CD4-positive, CD25-positive, alpha-beta regulatory T cell (primary cell): Measurements from ENCODE around the gene CUL7. TPM values are rescaled to one million over a fixed set of nuclear protein-coding genes. Genes with fewer than 3 reads are reported as not detected.
A peak's percentile ranks its signal among the peaks of the same experiment; 100 is the strongest.

Experiments used
- ATAC-seq, 2 donors: fragments of 150-1000 bp; cut with Tn5 transposase; one replicate each; pipeline ENCODE4 v1.10.0; 2021; ENCODE audit warnings: low read depth in 2 of 2, moderate number of reproducible peaks in 2 of 2, moderate library complexity in 1 of 2
- DNase-seq, 3 donors: peaks; one replicate each; pipeline versions ENCODE4 v3.0.0 to v3.0.0-alpha.2; 2012 to 2022; ENCODE audit warnings: mixed read lengths in 1 of 3
- H3K27ac ChIP-seq: one replicate; pipeline ENCODE4 v1.7.0; 2013; ENCODE audit warnings: mild to moderate bottlenecking, low read length; ENCODE audit not compliant: insufficient read depth, poor library complexity, severe bottlenecking
- H3K27me3 ChIP-seq: one replicate; pipeline ENCODE4 v1.7.0; 2013; ENCODE audit warnings: low read length; ENCODE audit not compliant: control insufficient read depth, insufficient read depth
- H3K36me3 ChIP-seq: one replicate; pipeline ENCODE4 v1.7.0; 2013; ENCODE audit warnings: mild to moderate bottlenecking, low read length, moderate library complexity; ENCODE audit not compliant: control insufficient read depth, insufficient read depth
- H3K4me1 ChIP-seq: 2 replicates; pipeline ENCODE4 v1.7.0; 2013; ENCODE audit warnings: mild to moderate bottlenecking, low read length; ENCODE audit not compliant: insufficient read depth, control insufficient read depth, poor library complexity, severe bottlenecking
- H3K4me3 ChIP-seq: one replicate; pipeline ENCODE4 v1.7.0; 2013; ENCODE audit warnings: low read depth, mild to moderate bottlenecking, low read length, moderate library complexity
- H3K9me3 ChIP-seq, 2 experiments: 1 replicate in 1 of 2; 2 replicates in 1 of 2; pipeline ENCODE4 v1.7.0; 2013; ENCODE audit warnings: low read length in 2 of 2, mild to moderate bottlenecking in 1 of 2, moderate library complexity in 1 of 2; ENCODE audit not compliant: control insufficient read depth in 2 of 2
- H3K27ac Mint-ChIP-seq, 3 donors: one replicate each; pipeline ENCODE4 v1.8.0; 2020 to 2022; ENCODE audit warnings: mild to moderate bottlenecking in 3 of 3, mixed read lengths in 3 of 3, moderate library complexity in 2 of 3
- H3K27me3 Mint-ChIP-seq: one replicate; pipeline ENCODE4 v1.8.0; 2022; ENCODE audit warnings: mild to moderate bottlenecking, mixed read lengths
- H3K36me3 Mint-ChIP-seq: one replicate; pipeline ENCODE4 v1.8.0; 2020; ENCODE audit warnings: mixed read lengths
- H3K4me1 Mint-ChIP-seq, 4 donors: one replicate each; pipeline ENCODE4 v1.8.0; 2020 to 2022; ENCODE audit warnings: mixed read lengths in 4 of 4, mild to moderate bottlenecking in 1 of 4
- H3K4me3 Mint-ChIP-seq, 4 donors: one replicate each; pipeline ENCODE4 v1.8.0; 2020 to 2022; ENCODE audit warnings: mild to moderate bottlenecking in 4 of 4, mixed read lengths in 4 of 4, moderate library complexity in 3 of 4
- H3K9me3 Mint-ChIP-seq, 7 donors: one replicate each; pipeline ENCODE4 v1.8.0; 2020 to 2022; ENCODE audit warnings: mixed read lengths in 7 of 7, mild to moderate bottlenecking in 3 of 7, moderate library complexity in 2 of 7
- polyA plus RNA-seq, 4 donors: library from polyadenylated mRNA; unstranded; fragments of 300-500 nt; fragmentation: Illumina TruSeq; gene quantifications; one replicate each; pipeline ENCODE4 v1.2.3, GENCODE V29; 2021
- total RNA-seq: library from RNA; stranded (reverse); gene quantifications from one replicate; pipeline ENCODE4 v1.2.3, GENCODE V29; 2022

CUL7 gene
- total RNA-seq (7.7 TPM), polyA plus RNA-seq (1 to 10 TPM; 2.1 to 3.5 (median 2.4) TPM)

GRCh38 chr6:43053545-43054205 lies at the start of gene CUL7:
TSS of gene CUL7 (minus strand) at chr6:43053851. CDS start at chr6:43052788, 1,063 bp downstream.
- H3K9me3 ChIP-seq: no peaks in the 10 kb centered on the region

DNA sequence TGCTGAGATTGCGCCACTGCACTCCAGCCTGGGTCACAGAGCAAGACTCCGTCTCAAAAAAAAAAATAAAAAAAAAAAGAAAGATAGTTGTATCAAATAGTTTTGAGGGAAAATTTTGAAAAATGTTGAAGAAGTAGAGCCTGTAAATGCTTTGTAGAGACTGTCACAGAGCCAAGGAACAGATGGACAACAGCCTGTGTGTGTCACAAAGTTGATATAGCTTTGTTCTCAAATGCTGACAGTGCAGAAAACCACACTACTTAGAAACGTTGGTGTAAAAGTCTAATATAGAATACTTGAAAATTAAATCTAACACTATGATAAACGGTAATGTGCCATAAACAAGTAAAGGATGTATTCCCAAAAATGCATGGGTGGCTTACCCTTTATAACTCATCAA lies 47.8 kb upstream of the CUL7 start:
- Histone ChIP-seq H3K4me3 (no peak overlapping the region), H3K36me3 (no peaks in the 10 kb centered on the region), H3K27ac (no peak overlapping the region), H3K27me3 (no peaks in the 10 kb centered on the region), H3K4me1 (no peaks in the 10 kb centered on the region), H3K9me3 (no peaks in the 10 kb centered on the region)
- H3K27me3 Mint-ChIP-seq: peaks cover 14% of the 10 kb centered on the region
- no peak overlapping the region for H3K27ac Mint-ChIP-seq
- H3K9me3 Mint-ChIP-seq: no peaks in the 10 kb centered on the region
- no peaks in the 10 kb centered on the region for H3K4me1 Mint-ChIP-seq
- DNase-seq (no peak), ATAC-seq (no peak)
- H3K36me3 Mint-ChIP-seq: no peaks in the 10 kb centered on the region
- H3K4me3 Mint-ChIP-seq: no peak overlapping the region

More at GRCh38 chr6:43053545-43054205, at the start of gene CUL7:
- Histone ChIP-seq H3K4me1 (peaks cover 30% of the 10 kb centered on the region), H3K27me3 (no peaks in the 10 kb centered on the region), H3K27ac (peak within 1 kb of the TSS; percentile 86), H3K36me3 (peaks cover 16% of the 10 kb centered on the region), H3K4me3 (peak within 1 kb of the TSS; percentile 84)
- H3K9me3 Mint-ChIP-seq: no peaks in the 10 kb centered on the region
- peak; percentile 99 for ATAC-seq
- H3K4me1 Mint-ChIP-seq: peaks cover 0 to 57% (median 38%) of the 10 kb centered on the region in 4 donors
- H3K27ac Mint-ChIP-seq: peak within 1 kb of the TSS; percentile 96 to 100 (median 97)
- peak; percentile 85 to 97 (median 89) for DNase-seq
- H3K27me3 Mint-ChIP-seq: no peaks in the 10 kb centered on the region
- H3K4me3 Mint-ChIP-seq: peak within 1 kb of the TSS; percentile 93 to 98 (median 96)
- H3K36me3 Mint-ChIP-seq: peaks cover 26% of the 10 kb centered on the region

- no peaks in the 10 kb centered on the region for H3K36me3 ChIP-seq
- Mint-ChIP-seq H3K4me3 (no peak overlapping the region), H3K27ac (peak overlapping the region in 1 of 3 donors; percentile 67), H3K4me1 (peaks cover 7 to 18% (median 13%) of the 10 kb centered on the region in 4 donors), H3K27me3 (peaks cover 10% of the 10 kb centered on the region), H3K36me3 (no peaks in the 10 kb centered on the region), H3K9me3 (no peaks in the 10 kb centered on the region)
- no peak overlapping the region for H3K4me3 ChIP-seq
- H3K9me3 ChIP-seq: no peaks in the 10 kb centered on the region
- DNase-seq (no peak), ATAC-seq (no peak)
- no peaks in the 10 kb centered on the region for H3K27me3 ChIP-seq
- peaks cover 7% of the 10 kb centered on the region for H3K4me1 ChIP-seq
- no peak overlapping the region for H3K27ac ChIP-seq
Measured at GRCh38 chr6:43097502-43097901, 43.9 kb upstream of the CUL7 start.

DNA sequence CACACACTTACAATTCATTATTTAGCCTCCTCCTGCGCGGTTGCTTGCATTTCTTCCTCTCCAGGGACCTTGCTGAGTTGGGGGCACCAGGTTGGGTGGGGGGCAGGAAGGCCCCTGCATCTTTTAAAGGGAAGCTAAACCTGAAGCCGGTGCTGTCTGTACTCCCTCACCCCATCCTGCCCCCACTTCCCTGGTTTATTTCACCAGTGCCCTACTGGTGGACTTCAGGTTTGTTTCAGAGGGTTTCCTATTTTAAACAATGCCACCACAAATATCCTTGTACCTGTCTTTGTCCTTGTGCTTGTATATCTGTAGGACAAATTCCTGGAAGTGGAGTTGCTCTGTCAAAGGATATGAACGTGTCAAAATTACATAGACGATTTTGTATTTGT lies 43.4 kb upstream of the CUL7 start:
- H3K4me1 ChIP-seq: peaks cover 7% of the 10 kb centered on the region
- DNase-seq (no peak), ATAC-seq (no peak)
- H3K27ac ChIP-seq: no peak overlapping the region
- no peaks in the 10 kb centered on the region for H3K9me3 ChIP-seq
- Mint-ChIP-seq H3K27ac (no peak overlapping the region), H3K27me3 (peaks cover 10% of the 10 kb centered on the region), H3K4me1 (peaks cover 7 to 21% (median 13%) of the 10 kb centered on the region in 4 donors), H3K4me3 (no peak overlapping the region), H3K9me3 (no peaks in the 10 kb centered on the region), H3K36me3 (no peaks in the 10 kb centered on the region)
- H3K36me3 ChIP-seq: no peaks in the 10 kb centered on the region
- H3K4me3 ChIP-seq: no peak overlapping the region
- no peaks in the 10 kb centered on the region for H3K27me3 ChIP-seq

DNA sequence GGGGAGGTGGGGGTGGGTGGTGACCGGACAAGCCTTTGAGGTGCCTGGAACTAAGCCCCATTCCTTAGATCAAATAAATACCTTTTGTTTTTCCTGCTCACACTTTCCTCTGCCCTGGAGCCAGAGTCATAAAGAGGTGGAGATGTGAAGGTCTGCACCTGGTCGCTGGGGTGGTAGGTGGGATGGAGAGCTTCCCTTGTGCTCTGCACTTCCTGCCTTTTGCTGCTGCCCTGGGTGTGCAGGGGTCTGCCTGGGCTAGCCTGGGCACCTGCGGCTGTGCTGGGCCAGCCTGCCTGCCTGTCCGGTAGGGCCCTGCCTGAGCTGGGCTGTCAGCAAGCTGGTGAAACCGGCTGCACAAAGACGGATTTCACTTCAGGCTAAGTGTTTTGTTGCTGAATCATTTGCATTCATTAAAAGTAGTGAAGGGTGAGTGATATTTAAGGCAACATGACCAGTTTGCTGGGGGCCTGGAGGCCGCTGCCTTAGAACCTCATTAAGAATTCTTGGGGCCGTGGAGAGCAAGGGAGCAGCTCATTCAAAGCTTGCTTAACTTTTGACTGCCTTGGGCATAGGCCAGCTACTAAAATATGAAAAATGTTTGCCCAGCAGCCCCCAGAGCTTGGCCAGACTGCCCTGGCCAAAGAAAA lies 42.9 kb upstream of the CUL7 start:
- Histone ChIP-seq H3K27me3 (no peaks in the 10 kb centered on the region), H3K4me1 (peaks cover 7% of the 10 kb centered on the region), H3K27ac (no peak overlapping the region), H3K36me3 (no peaks in the 10 kb centered on the region), H3K4me3 (no peak overlapping the region), H3K9me3 (no peaks in the 10 kb centered on the region)
- no peak for ATAC-seq
- no peak for DNase-seq
- H3K4me3 Mint-ChIP-seq: no peak overlapping the region
- no peaks in the 10 kb centered on the region for H3K9me3 Mint-ChIP-seq
- peaks cover 10% of the 10 kb centered on the region for H3K27me3 Mint-ChIP-seq
- H3K36me3 Mint-ChIP-seq: no peaks in the 10 kb centered on the region
- H3K4me1 Mint-ChIP-seq: peaks cover 7 to 21% (median 13%) of the 10 kb centered on the region in 4 donors
- no peak overlapping the region for H3K27ac Mint-ChIP-seq

DNA sequence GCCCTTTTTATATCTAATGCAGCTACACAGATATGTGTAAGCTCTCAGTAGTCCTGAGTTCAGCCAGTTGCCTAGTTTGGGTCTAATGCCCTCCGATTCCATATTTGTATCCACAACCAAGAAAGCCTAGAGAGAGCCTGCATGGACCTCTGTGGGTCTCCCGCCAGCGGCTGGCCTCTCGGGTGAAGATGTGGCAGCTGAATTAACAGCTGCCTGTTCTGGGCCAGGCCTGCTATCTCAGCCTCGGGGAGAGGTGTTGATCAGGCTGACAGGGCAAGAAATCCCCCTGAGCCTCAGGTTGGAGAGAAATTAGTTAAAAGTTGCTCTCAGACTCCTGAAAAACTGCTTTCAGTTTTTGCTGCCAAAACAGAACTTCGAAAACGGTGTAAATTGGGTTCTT lies 42.3 kb upstream of the CUL7 start:
- H3K9me3 ChIP-seq: no peaks in the 10 kb centered on the region
- H3K27me3 ChIP-seq: no peaks in the 10 kb centered on the region
- H3K36me3 ChIP-seq: no peaks in the 10 kb centered on the region
- no peaks in the 10 kb centered on the region for H3K36me3 Mint-ChIP-seq
- no peak overlapping the region for H3K27ac ChIP-seq
- H3K4me1 Mint-ChIP-seq: peaks cover 7 to 21% (median 13%) of the 10 kb centered on the region in 4 donors
- no peak overlapping the region for H3K4me3 ChIP-seq
- ATAC-seq (no peak), DNase-seq (no peak)
- no peaks in the 10 kb centered on the region for H3K9me3 Mint-ChIP-seq
- no peak overlapping the region for H3K4me3 Mint-ChIP-seq
- H3K27me3 Mint-ChIP-seq: peaks cover 10% of the 10 kb centered on the region
- peaks cover 7% of the 10 kb centered on the region for H3K4me1 ChIP-seq
- H3K27ac Mint-ChIP-seq: no peak overlapping the region

DNA sequence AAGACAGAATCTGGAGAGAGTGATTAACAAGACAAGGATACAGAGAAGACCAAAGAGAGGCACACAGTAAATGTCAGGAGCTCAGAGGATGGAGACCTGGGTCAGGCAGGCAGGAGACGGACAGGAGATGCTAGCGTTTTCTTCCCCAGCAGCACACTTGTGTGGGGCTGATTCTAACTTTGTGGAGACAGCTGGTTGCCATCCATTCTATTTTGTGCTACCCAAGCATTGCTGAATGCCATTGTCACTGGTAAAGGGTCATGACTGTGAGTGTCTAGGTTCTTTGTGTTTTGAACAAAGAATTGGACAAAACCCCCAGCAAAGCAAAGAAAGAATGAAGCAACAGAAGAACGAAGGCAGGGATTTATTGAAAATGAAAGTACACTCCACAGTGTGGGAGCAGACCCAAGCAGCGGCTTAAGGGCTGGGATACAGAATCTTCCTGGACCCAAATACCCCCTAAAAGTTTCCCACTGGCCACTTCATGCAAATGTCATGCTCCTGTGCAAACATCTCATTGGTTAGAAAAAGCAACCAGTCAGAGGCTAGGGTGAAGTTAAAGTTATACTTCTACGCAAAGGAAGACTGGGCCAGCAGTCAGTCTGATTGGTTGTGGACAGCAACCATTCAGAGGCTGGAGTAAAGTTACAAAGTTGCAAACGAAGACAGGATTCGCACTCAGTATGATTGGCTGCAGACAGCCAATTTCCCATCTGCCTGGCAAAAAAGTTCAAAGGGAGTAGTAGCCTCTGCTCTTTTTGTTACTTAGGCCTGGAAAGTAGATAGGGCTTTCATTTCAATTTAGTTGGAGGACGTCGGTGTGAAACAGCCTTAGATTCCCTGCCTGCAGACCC lies 40.0 kb upstream of the CUL7 start:
- no peaks in the 10 kb centered on the region for H3K9me3 Mint-ChIP-seq
- DNase-seq (peak in 1 of 3 donors; percentile 32), ATAC-seq (peak; percentile 20 to 55)
- Histone ChIP-seq H3K4me3 (peak overlapping the region; percentile 44), H3K36me3 (no peaks in the 10 kb centered on the region), H3K9me3 (no peaks in the 10 kb centered on the region), H3K27ac (no peak overlapping the region), H3K4me1 (peaks cover 7% of the 10 kb centered on the region), H3K27me3 (no peaks in the 10 kb centered on the region)
- H3K4me3 Mint-ChIP-seq: peak overlapping the region; percentile 41 to 68 (median 54)
- peak overlapping the region in 2 of 3 donors; percentile 9 to 59 for H3K27ac Mint-ChIP-seq
- peaks cover 5% of the 10 kb centered on the region for H3K27me3 Mint-ChIP-seq
- peaks cover 7 to 21% (median 13%) of the 10 kb centered on the region in 4 donors for H3K4me1 Mint-ChIP-seq
- no peaks in the 10 kb centered on the region for H3K36me3 Mint-ChIP-seq
